GM12865 (cell line): ENCODE measurements around the gene FCF1.

ENCODE experiments used
- DNase-seq: peaks from one replicate; pipeline ENCODE4 v3.0.0; 2010; ENCODE audit warnings: low read depth
- H3K4me3 ChIP-seq: 2 replicates; pipeline ENCODE4 v1.5.1; 2011; ENCODE audit warnings: mild to moderate bottlenecking, low read depth, low read length, control low read depth
- TF ChIP-seq, protein P1 (sequence below): IDR thresholded peaks from 2 replicates; pipeline ENCODE4 v1.5.1; 2011; ENCODE audit warnings: low read length, control low read depth, low read depth, inconsistent platforms; ENCODE audit not compliant: insufficient read depth; ENCODE audit errors: missing control alignments

Gene FCF1

DNA sequence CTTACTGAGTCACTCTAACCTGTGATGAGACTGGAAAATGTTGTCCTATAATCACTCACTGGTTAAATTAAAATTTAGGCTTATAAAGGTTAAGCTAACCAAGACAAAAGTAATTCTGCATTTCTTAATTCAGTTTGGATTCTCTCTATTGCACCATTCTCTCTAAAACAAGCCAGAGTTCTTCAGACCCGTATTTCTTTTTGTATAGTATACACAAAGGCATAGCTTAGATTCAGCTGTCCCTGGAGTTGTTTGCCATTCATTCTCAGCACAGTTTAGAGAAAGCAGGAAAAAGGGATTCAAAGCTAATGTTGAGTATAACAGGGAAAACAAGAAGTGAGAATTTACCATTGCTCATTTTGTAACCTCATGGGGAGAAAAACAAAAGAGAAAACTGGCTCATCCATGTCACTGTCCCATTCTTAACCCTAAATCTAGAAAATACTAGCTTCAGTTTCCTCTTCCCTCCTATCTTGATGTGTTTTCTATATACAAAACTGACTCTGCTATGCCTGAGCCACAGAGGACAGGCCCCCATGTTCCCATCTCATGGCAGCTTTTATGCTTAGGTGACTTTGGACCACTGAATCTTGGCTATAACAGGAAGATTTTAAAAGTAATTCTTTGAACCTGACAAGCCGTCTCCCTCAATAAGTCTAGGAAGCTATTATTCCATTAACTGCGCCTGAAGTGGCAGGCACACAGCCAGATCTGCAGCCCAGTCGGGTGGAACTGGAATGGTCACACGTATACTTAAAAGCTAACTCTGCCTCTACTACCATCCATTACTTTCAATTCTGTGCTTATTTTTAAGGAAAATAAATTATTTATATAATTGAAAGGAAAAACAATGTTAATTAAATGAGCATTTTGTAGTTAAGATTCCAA is 7.1 kb upstream of the FCF1 start:
- TF ChIP-seq, protein P1, sequence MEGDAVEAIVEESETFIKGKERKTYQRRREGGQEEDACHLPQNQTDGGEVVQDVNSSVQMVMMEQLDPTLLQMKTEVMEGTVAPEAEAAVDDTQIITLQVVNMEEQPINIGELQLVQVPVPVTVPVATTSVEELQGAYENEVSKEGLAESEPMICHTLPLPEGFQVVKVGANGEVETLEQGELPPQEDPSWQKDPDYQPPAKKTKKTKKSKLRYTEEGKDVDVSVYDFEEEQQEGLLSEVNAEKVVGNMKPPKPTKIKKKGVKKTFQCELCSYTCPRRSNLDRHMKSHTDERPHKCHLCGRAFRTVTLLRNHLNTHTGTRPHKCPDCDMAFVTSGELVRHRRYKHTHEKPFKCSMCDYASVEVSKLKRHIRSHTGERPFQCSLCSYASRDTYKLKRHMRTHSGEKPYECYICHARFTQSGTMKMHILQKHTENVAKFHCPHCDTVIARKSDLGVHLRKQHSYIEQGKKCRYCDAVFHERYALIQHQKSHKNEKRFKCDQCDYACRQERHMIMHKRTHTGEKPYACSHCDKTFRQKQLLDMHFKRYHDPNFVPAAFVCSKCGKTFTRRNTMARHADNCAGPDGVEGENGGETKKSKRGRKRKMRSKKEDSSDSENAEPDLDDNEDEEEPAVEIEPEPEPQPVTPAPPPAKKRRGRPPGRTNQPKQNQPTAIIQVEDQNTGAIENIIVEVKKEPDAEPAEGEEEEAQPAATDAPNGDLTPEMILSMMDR, result no peak
- no peak for DNase-seq
- no peak overlapping the region for H3K4me3 ChIP-seq

DNA sequence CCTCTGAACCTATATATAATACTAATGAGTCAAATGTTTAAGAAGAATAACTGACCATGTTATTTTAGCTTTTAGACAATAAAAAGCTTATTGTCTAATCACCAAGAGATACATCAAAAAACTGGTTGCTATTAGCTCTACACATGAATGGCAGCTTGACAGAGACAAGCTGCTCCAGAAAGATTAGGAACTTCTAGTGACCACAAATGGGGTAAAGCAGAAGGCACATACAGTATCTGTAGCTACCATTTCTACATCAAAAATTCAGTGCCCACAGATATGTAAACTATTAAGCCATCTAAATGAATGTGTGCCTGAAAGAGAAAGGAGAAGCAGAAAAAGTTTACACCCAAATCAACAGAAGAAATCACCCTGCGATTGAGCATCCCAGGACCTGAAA is 2.5 kb upstream of the FCF1 start:
- no peak overlapping the region for H3K4me3 ChIP-seq
- TF ChIP-seq, protein P1, result no peak
- no peak for DNase-seq

DNA sequence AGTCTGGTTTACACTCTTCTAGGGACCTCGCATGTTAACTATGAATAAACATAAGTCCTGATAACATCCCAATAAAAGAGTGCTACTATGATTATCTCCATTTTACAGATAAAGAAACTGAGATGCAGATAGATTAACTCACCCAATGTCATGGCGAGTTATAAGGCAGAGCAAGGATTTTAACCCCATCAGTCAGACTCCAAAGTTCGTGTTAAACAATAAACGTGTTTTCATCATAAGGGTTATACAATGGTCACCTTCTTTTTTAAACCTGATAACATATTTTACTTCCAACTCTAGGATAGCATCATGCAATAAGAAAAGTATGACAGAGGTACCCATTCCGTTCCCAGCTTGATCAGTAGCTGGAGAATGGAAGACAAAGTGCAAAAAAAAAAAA is 1.3 kb upstream of the FCF1 start:
- H3K4me3 ChIP-seq, result peak overlapping the region; percentile 89; the same call in 1 of the 2 replicates

DNA sequence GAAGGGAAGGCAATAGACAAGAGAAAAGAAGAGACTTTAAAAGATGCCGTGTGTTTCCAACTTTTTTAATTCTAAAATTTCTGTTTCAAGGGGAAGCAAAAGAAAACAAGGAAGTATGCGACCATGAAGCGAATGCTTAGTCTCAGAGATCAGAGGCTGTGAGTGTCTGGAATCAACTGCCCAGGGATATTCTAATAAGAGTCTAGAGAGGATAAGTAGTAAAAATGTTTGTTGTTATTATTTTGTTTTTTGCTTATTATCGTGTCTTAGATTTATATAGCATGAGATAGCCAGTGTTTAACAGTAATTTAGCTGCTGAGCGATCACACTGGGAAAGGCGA is 421 bp downstream of the FCF1 start:
- TF ChIP-seq, protein P1, result no peak
- DNase-seq, result no peak
- H3K4me3 ChIP-seq, result peak overlapping the region; percentile 89

More for the DNA sequence above, 1.3 kb upstream of the FCF1 start:
- DNase-seq, result no peak
- TF ChIP-seq, protein P1, result no peak

DNA sequence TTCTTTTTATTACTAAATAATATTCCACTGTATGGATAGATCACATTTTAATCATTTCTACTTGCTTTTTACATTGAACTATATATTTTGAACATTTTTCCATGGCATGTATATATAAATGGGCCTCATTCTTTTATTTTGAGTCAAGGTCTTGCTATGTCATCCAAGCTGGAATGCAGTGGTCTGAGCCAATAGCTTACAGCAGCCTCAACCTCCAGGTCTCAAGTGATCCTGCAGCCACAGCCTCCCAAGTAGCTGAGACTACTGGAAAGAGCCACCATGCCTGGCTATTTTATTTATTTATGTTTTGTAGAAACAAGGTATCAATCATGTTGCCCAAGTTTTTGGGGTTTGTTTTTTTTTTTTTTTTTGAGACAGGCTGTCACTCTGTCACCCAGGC is 7.6 kb downstream of the FCF1 start:
- H3K4me3 ChIP-seq, result no peak overlapping the region
- TF ChIP-seq, protein P1, result no peak
- no peak for DNase-seq

DNA sequence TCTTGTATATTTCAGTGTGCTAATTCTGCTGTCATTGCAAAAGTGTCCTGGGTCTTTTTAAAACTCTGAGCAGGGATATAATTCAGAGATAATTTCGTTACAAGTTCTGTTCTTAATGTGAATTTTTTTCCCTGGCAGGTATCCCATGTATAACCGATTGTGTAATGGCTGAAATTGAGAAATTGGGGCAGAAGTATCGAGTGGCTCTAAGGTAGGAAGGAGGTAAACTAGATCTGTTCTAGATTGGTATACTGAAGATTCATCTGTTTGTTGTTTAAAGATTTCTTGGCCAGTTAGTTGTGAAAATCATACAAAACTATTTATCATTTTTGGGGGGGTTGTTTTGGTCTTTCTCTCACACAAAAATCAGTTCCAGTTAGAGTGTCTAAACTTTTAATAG is 10.2 kb downstream of the FCF1 start:
- TF ChIP-seq, protein P1, result no peak
- no peak for DNase-seq
- no peak overlapping the region for H3K4me3 ChIP-seq

DNA sequence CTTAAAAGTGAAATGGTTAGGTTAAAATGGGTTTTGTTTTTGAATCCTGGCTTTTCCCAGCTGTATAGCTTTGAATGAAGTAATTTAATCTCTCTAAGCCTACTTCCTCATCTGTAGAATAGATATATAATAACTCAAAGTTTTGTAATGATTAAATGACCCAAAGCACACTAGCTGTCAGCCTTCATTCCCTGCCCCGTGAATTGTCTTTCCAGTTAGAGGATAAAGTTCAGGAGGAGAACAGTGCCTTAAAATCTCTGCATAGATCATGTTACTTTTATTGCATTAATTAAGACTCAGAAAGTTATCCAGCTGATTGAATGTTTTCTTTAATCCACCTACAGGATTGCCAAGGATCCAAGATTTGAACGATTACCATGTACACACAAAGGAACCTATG is 19.4 kb downstream of the FCF1 start:
- DNase-seq, result no peak
- no peak overlapping the region for H3K4me3 ChIP-seq
- TF ChIP-seq, protein P1, result no peak
